Stimulated activated naive CD8-positive, alpha-beta T cell treated with anti-CD3 and anti-CD28 coated beads, Interleukin-15, amount 100 ng/mL, for 72 hours (primary cell): ENCODE data around the gene HSD17B3.
"Not testable (repeated sequence)": the region's sequence is repeated elsewhere in the genome, so short reads cannot be mapped to it uniquely, and the experiment has no call there.

ENCODE experiments used
- ATAC-seq: fragments of 150-1000 bp; cut with Tn5 transposase; 2 replicates; pipeline ENCODE4 v1.10.0; 2021; ENCODE audit warnings: mild to moderate bottlenecking, moderate library complexity
- DNase-seq, 2 donors: peaks; one replicate each; pipeline ENCODE4 v3.0.0; 2021 to 2022
- H3K27ac Mint-ChIP-seq, 2 donors: one replicate each; pipeline ENCODE4 v1.8.0; 2022; ENCODE audit warnings: mild to moderate bottlenecking in 2 of 2, mixed read lengths in 2 of 2, moderate library complexity in 2 of 2
- H3K27me3 Mint-ChIP-seq: one replicate; pipeline ENCODE4 v1.8.0; 2022; ENCODE audit warnings: mixed read lengths
- H3K4me1 Mint-ChIP-seq: one replicate; pipeline ENCODE4 v1.8.0; 2022; ENCODE audit warnings: mild to moderate bottlenecking, mixed read lengths
- H3K4me3 Mint-ChIP-seq, 2 donors: one replicate each; pipeline ENCODE4 v1.8.0; 2022; ENCODE audit warnings: mild to moderate bottlenecking in 2 of 2, mixed read lengths in 2 of 2, moderate library complexity in 1 of 2
- H3K9me3 Mint-ChIP-seq, 2 donors: one replicate each; pipeline ENCODE4 v1.8.0; 2022; ENCODE audit warnings: mixed read lengths in 2 of 2

The HSD17B3 gene

GRCh38 chr9:96199006-96199405 is 103.0 kb downstream of the HSD17B3 start:
- Mint-ChIP-seq H3K4me3 (no peak overlapping the region), H3K27me3 (peaks cover 61% of the 10 kb centered on the region), H3K4me1 (peaks cover 11% of the 10 kb centered on the region), H3K27ac (no peak overlapping the region), H3K9me3 (no peaks in the 10 kb centered on the region)
- DNase-seq, result no peak
- no peak for ATAC-seq

DNA sequence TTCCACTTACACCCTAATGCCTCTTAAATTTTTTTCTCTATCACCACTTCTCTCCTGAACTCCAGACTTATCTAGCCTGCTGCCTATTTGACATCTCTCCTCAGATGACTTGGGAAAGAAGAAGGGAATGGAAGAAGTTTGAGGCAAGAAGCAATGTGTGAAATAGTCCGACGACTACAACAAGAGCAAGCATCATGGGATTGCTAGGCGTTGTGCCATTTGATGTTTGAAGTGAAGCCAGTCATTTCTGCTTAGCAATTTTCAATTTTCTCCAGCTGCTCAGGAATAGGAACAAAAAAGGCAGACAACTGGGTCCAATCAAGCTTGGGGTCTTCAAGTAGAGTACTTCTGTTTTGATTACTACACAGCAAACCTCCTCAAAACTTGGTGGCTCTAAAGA is 106.4 kb downstream of the HSD17B3 start:
- no peak overlapping the region for H3K27ac Mint-ChIP-seq
- ATAC-seq (no peak), DNase-seq (no peak)
- peaks cover 15 to 25% of the 10 kb centered on the region in 2 donors for H3K9me3 Mint-ChIP-seq
- H3K27me3 Mint-ChIP-seq, result peaks cover 52% of the 10 kb centered on the region
- peaks cover 5% of the 10 kb centered on the region for H3K4me1 Mint-ChIP-seq
- H3K4me3 Mint-ChIP-seq, result no peak overlapping the region

GRCh38 chr9:96193236-96193755 is 108.7 kb downstream of the HSD17B3 start:
- H3K4me1 Mint-ChIP-seq, result no peaks in the 10 kb centered on the region
- H3K4me3 Mint-ChIP-seq, result no peak overlapping the region
- DNase-seq (no peak), ATAC-seq (no peak)
- peaks cover 44% of the 10 kb centered on the region for H3K27me3 Mint-ChIP-seq
- H3K27ac Mint-ChIP-seq, result no peak overlapping the region
- H3K9me3 Mint-ChIP-seq, result peaks cover 16 to 40% of the 10 kb centered on the region in 2 donors

DNA sequence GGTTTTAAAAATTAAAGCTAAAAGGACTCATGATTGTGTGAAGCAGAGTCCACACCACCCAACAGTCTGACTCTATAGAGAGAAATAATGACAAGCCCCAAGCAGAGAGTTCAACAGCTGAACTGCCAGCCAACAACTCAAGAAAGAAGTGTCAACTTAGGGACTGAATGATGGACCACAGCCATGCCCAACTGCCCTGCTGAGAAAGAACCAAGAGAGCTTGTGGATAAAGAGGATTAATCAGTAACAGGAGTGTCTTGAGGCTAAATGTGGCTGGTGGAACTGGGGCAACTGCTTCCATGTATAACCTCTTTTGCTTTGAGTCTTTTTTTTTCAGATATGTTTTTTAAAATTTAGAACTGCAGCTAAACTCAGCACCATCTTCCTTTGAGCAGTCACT is 109.3 kb downstream of the HSD17B3 start:
- Mint-ChIP-seq H3K27me3 (peaks cover 44% of the 10 kb centered on the region), H3K9me3 (peaks cover 16 to 40% of the 10 kb centered on the region in 2 donors), H3K4me3 (no peak overlapping the region), H3K4me1 (no peaks in the 10 kb centered on the region), H3K27ac (no peak overlapping the region)
- DNase-seq (no peak), ATAC-seq (no peak)

DNA sequence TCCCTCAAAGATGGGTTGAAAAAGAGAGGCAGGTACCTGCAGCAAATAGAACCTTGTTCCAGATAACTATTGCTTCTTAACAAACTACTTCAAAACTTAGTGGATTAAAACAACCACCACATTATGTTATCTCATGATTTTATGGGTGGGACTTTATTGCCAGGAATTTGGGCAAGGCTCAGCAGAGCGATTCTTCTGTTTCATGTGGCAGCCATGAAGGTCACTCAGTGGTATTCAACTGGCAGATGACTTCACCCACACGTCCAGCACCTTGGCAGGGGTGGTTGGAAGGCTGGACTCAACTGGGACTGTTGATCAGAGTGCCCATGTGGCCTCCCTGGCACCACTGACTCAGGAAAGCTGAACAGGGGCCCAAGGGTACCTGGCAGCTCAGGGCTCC is 112.0 kb downstream of the HSD17B3 start:
- Mint-ChIP-seq H3K27ac (no peak overlapping the region), H3K27me3 (peaks cover 33% of the 10 kb centered on the region), H3K4me1 (peaks cover 5% of the 10 kb centered on the region), H3K4me3 (no peak overlapping the region), H3K9me3 (peaks cover 20 to 52% of the 10 kb centered on the region in 2 donors)
- DNase-seq (no peak), ATAC-seq (no peak)

- ATAC-seq, H3K4me3 Mint-ChIP-seq, DNase-seq, H3K4me1 Mint-ChIP-seq, H3K27ac Mint-ChIP-seq: not testable (repeated sequence)
- Mint-ChIP-seq H3K27me3 (peaks cover 33% of the 10 kb centered on the region), H3K9me3 (peaks cover 23 to 54% of the 10 kb centered on the region in 2 donors)
Observed at GRCh38 chr9:96189581-96189980, 112.4 kb downstream of the HSD17B3 start.

GRCh38 chr9:96188571-96188970 is 113.4 kb downstream of the HSD17B3 start:
- DNase-seq (no peak), ATAC-seq (no peak)
- H3K4me1 Mint-ChIP-seq, result peaks cover 6% of the 10 kb centered on the region
- no peak overlapping the region for H3K4me3 Mint-ChIP-seq
- H3K27me3 Mint-ChIP-seq, result peaks cover 35% of the 10 kb centered on the region
- no peak overlapping the region for H3K27ac Mint-ChIP-seq
- H3K9me3 Mint-ChIP-seq, result peaks cover 23 to 54% of the 10 kb centered on the region in 2 donors

DNA sequence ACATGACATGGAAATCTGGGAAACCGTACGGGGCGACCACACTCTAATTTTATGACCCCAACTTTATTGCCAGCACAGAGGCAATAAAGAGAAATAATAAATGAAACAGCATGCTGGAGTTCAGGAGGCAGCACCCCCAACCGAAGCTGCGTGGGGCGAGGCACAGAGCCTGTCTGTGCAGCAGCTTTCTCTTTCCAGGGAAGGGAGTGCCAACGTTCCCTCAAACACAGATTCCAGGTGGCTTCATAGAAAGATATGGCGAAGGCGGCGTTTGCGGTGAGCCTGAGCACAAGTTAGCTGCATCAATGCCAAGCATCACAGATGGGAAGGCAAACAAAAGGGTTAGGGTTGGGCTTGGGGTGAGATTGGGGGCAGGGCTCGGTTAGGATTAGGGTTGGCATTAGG is 114.8 kb downstream of the HSD17B3 start:
- H3K9me3 Mint-ChIP-seq, result peaks cover 23 to 43% of the 10 kb centered on the region in 2 donors
- H3K4me3 Mint-ChIP-seq, result no peak overlapping the region
- H3K4me1 Mint-ChIP-seq, result peaks cover 6% of the 10 kb centered on the region
- peak overlapping the region in 1 of 2 donors; percentile 30 for H3K27ac Mint-ChIP-seq
- DNase-seq (no peak), ATAC-seq (no peak)
- H3K27me3 Mint-ChIP-seq, result peaks cover 37% of the 10 kb centered on the region

- Mint-ChIP-seq H3K4me3 (no peak overlapping the region), H3K27ac (no peak overlapping the region), H3K9me3 (peaks cover 18 to 37% of the 10 kb centered on the region in 2 donors), H3K27me3 (peaks cover 39% of the 10 kb centered on the region), H3K4me1 (peaks cover 6% of the 10 kb centered on the region)
- no peak for ATAC-seq
- DNase-seq, result no peak
Observed at GRCh38 chr9:96186591-96187011, 115.4 kb downstream of the HSD17B3 start.

GRCh38 chr9:96185518-96186156 is 116.3 kb downstream of the HSD17B3 start:
- Mint-ChIP-seq H3K4me1 (peaks cover 6% of the 10 kb centered on the region), H3K4me3 (no peak overlapping the region), H3K27me3 (peaks cover 39% of the 10 kb centered on the region), H3K9me3 (peaks cover 8 to 30% of the 10 kb centered on the region in 2 donors), H3K27ac (no peak overlapping the region)
- DNase-seq (no peak), ATAC-seq (peak; percentile 48)
